Progenitor cell of endocrine pancreas (in vitro differentiated cells): ENCODE measurements around the gene CDC37. TPM values are rescaled to one million over a fixed set of nuclear protein-coding genes. Genes with fewer than 3 reads are reported as not detected.
A peak's percentile ranks its signal among the peaks of the same experiment; 100 is the strongest.

ENCODE experiments used
- DNase-seq: peaks from one replicate; pipeline ENCODE4 v3.0.0; 2021; ENCODE audit warnings: low spot score; ENCODE audit not compliant: unreplicated experiment
- H3K27ac Mint-ChIP-seq: 2 replicates; pipeline ENCODE4 v1.8.0; 2021; ENCODE audit warnings: mild to moderate bottlenecking, moderate library complexity, mixed read lengths
- H3K27me3 Mint-ChIP-seq: 2 replicates; pipeline ENCODE4 v1.8.0; 2021; ENCODE audit warnings: mixed read lengths
- H3K36me3 Mint-ChIP-seq: 2 replicates; pipeline ENCODE4 v1.8.0; 2022; ENCODE audit warnings: mixed read lengths; ENCODE audit not compliant: insufficient read depth
- H3K4me1 Mint-ChIP-seq: 2 replicates; pipeline ENCODE4 v1.8.0; 2021; ENCODE audit warnings: low read depth, mixed read lengths
- H3K4me3 Mint-ChIP-seq: 2 replicates; pipeline ENCODE4 v1.8.0; 2021; ENCODE audit warnings: low read depth, mild to moderate bottlenecking, moderate library complexity, mixed read lengths
- H3K9me3 Mint-ChIP-seq: 2 replicates; pipeline ENCODE4 v1.8.0; 2021; ENCODE audit warnings: low read depth, mixed read lengths
- total RNA-seq: library from RNA; stranded (reverse); gene quantifications from 2 replicates; pipeline ENCODE4 v1.2.1, GENCODE V29; 2021
- TF ChIP-seq, protein P1 (sequence below): fragments of 200-600 bp; sonication (generic); IDR thresholded peaks from one replicate; pipeline ENCODE4 v1.5.0; 2021; ENCODE audit warnings: antibody characterized with exemption, mild to moderate bottlenecking; ENCODE audit not compliant: unreplicated experiment

The CDC37 gene
- total RNA-seq, 1 donor from 2014 or later: 149 TPM

DNA sequence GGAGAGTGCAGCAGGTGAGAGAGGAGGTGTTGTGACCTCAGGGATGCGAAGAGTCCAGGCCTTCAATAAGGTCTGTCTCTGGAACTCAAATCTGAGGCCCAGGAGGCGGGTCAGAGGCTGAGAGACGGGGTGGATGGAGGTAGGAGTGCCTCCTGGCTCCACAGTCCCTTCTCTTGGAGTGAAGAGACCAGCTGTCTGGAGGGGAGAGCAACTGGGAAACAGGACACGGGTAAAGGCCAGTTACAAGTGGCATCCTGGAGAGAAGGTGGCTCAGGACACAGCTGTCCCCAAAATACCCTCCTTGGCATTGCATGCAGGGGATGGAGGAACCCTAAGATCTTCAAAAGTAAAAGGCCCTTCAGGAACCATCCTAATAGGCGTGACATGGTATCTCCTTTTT, 36.2 kb upstream of the CDC37 start:
- Mint-ChIP-seq H3K9me3 (no peaks in the 10 kb centered on the region), H3K27me3 (peaks cover 12% of the 10 kb centered on the region), H3K4me3 (no peak overlapping the region), H3K36me3 (no peaks in the 10 kb centered on the region), H3K27ac (no peak overlapping the region), H3K4me1 (no peaks in the 10 kb centered on the region)
- TF ChIP-seq, protein P1, sequence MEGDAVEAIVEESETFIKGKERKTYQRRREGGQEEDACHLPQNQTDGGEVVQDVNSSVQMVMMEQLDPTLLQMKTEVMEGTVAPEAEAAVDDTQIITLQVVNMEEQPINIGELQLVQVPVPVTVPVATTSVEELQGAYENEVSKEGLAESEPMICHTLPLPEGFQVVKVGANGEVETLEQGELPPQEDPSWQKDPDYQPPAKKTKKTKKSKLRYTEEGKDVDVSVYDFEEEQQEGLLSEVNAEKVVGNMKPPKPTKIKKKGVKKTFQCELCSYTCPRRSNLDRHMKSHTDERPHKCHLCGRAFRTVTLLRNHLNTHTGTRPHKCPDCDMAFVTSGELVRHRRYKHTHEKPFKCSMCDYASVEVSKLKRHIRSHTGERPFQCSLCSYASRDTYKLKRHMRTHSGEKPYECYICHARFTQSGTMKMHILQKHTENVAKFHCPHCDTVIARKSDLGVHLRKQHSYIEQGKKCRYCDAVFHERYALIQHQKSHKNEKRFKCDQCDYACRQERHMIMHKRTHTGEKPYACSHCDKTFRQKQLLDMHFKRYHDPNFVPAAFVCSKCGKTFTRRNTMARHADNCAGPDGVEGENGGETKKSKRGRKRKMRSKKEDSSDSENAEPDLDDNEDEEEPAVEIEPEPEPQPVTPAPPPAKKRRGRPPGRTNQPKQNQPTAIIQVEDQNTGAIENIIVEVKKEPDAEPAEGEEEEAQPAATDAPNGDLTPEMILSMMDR: no peak
- no peak for DNase-seq

DNA sequence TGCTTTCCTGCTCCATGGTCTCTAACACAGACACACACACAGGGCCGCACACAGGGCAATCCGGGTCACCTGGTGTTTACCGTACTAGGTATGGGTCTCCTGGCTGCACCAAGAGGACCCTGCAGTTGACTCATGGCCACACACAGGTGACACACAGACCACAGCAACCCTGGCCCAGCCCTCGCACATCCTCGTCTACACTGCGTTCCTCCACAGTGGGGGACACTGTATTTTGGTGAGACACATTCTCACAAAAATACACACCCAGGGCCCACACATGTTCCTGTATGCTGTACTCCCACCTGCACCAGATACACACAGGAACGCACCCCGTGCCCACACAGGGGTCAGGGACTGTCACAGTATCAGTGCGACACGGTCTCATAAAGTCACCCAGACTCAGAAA, 29.8 kb upstream of the CDC37 start:
- H3K36me3 Mint-ChIP-seq: no peaks in the 10 kb centered on the region

DNA sequence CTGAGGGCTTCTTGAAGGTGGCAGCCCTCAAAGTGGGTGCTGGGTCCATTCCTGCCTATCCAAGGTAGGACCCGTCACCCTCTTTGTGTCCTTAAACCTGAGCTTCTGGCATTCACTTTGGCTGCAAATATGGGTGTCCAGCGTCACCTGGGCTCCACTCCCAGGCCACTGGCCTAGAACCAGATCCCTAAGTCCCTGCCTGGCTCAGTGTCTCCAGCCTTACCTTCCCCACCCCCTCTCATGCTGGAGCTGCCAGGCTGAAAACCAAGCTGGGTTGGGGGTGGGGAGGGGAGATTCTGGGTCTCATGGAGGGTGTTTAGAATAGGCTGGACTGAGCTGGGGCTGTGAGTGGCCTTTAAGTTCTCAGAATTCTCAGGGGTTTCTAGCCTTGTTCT, 29.4 kb upstream of the CDC37 start:
- no peak overlapping the region for H3K4me3 Mint-ChIP-seq

More for the DNA sequence above, 29.8 kb upstream of the CDC37 start:
- H3K4me3 Mint-ChIP-seq: no peak overlapping the region
- no peaks in the 10 kb centered on the region for H3K9me3 Mint-ChIP-seq
- no peaks in the 10 kb centered on the region for H3K4me1 Mint-ChIP-seq
- H3K27me3 Mint-ChIP-seq: peaks cover 53% of the 10 kb centered on the region
- TF ChIP-seq, protein P1: no peak
- DNase-seq: no peak
- no peak overlapping the region for H3K27ac Mint-ChIP-seq

DNA sequence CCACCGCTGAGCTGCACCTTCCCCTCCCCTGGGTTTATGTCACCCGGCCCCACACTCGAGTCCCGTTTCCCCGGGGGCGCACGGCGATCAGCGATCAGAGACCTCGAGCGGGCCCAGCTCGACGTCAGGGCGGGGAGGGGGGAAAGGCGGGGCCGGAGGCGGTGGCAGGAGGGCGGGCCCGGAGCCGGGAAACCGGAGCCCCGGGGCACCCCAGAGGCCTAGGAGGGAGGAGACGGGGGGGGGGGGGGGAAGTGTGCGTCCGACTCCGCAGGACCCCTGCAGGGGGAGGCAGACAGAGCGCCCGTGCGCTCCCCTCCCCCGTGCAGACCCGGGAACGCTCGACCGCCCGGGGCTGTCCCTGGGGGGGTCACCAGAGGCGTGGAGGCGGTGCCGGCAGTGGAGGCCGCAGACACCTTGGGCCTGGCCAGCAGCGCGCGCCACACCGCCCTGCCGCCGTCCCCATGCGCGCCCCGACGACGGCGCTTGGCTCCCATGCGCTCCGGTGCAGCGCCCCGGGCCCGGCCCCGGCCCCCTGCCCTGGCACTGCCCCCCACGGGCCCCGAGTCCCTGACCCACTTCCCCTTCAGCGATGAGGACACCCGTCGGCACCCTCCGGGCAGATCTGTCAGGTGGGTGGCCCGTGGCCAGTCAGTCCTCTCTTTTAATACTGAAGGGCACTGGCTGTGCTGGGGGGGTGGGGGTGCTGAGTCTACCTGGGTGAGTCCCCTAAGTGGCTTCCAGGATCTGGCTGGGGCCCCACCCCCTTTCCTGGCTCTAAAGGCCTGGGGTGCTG, 28.8 kb upstream of the CDC37 start:
- peaks cover 63% of the 10 kb centered on the region for H3K27me3 Mint-ChIP-seq
- DNase-seq: no peak
- TF ChIP-seq, protein P1: no peak
- no peaks in the 10 kb centered on the region for H3K36me3 Mint-ChIP-seq
- no peaks in the 10 kb centered on the region for H3K4me1 Mint-ChIP-seq
- H3K9me3 Mint-ChIP-seq: no peaks in the 10 kb centered on the region
- H3K4me3 Mint-ChIP-seq: peak overlapping the region; percentile 59
- H3K27ac Mint-ChIP-seq: peak overlapping the region; percentile 85

More for the DNA sequence above, 29.4 kb upstream of the CDC37 start:
- Mint-ChIP-seq H3K4me1 (no peaks in the 10 kb centered on the region), H3K27ac (no peak overlapping the region), H3K27me3 (peaks cover 57% of the 10 kb centered on the region), H3K36me3 (no peaks in the 10 kb centered on the region), H3K9me3 (no peaks in the 10 kb centered on the region)
- TF ChIP-seq, protein P1: no peak
- no peak for DNase-seq

DNA sequence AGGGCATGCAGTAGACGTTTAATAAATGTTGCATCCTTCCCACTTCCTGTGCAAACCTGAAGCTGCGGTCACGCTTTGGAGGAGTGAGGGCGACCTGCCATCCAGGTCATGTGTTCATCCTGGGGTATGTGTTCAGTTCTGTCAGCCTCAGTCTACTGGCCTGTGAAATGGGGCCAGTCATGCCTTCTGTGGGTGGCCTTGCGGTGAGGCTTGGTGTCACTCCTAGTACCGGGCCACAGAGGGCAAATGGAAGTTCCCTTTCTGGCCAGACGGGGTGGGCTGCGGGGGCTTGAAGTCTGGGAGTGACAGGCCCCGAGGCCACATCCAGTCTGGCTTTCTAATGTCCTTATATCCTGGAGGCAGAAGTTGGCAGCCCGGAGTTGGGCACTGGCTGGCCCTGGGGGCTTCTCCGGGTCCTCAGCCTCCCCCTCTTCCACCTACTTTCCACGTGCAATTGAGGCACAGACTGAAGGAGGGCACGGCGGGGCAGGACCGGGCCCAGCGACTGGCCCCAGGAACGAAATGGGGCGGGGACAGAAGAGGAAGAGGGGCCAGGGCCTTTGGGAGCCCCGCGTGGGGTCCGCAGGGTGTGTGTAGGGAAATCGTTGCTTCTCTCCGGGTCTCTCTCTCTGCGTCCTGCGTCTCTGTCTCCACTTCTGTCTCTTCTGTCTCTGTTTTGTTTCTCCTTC, 28.1 kb upstream of the CDC37 start:
- Mint-ChIP-seq H3K9me3 (no peaks in the 10 kb centered on the region), H3K27me3 (peaks cover 70% of the 10 kb centered on the region), H3K4me3 (peak overlapping the region; percentile 61), H3K4me1 (no peaks in the 10 kb centered on the region), H3K36me3 (no peaks in the 10 kb centered on the region), H3K27ac (peak overlapping the region; percentile 85)
- no peak for DNase-seq
- TF ChIP-seq, protein P1: no peak
